Activated T-cell treated with anti-CD3 and anti-CD28 coated beads, Interleukin-2, amount 50 U/mL, for 4 hours (primary cell): ENCODE results near the gene PRTN3. TPM values are rescaled to one million over a fixed set of nuclear protein-coding genes. Genes with fewer than 3 reads are reported as not detected.

Source experiments
- ATAC-seq, 2 donors: fragments of 200-7000 bp; cut with Tn5 transposase; one replicate each; pipeline ENCODE4 v1.10.0; 2021
- DNase-seq: peaks from one replicate; pipeline ENCODE4 v3.0.0-alpha.2; 2020
- H3K27me3 Mint-ChIP-seq: one replicate; pipeline ENCODE4 v1.8.0; 2021; ENCODE audit warnings: low read depth, mixed read lengths
- H3K36me3 Mint-ChIP-seq: one replicate; pipeline ENCODE4 v1.8.0; 2022; ENCODE audit warnings: mixed read lengths; ENCODE audit not compliant: insufficient read depth
- H3K4me1 Mint-ChIP-seq: one replicate; pipeline ENCODE4 v1.8.0; 2021; ENCODE audit warnings: low read depth, mixed read lengths
- H3K4me3 Mint-ChIP-seq: one replicate; pipeline ENCODE4 v1.8.0; 2021; ENCODE audit warnings: mild to moderate bottlenecking, moderate library complexity, mixed read lengths
- H3K9me3 Mint-ChIP-seq: one replicate; pipeline ENCODE4 v1.8.0; 2021; ENCODE audit warnings: mixed read lengths
- total RNA-seq, 3 donors: library from RNA; stranded (reverse); gene quantifications; one replicate each; pipeline ENCODE4 v1.2.1, GENCODE V29; 2021

PRTN3 gene
- total RNA-seq, 3 donors from 2014 or later = not detected

DNA sequence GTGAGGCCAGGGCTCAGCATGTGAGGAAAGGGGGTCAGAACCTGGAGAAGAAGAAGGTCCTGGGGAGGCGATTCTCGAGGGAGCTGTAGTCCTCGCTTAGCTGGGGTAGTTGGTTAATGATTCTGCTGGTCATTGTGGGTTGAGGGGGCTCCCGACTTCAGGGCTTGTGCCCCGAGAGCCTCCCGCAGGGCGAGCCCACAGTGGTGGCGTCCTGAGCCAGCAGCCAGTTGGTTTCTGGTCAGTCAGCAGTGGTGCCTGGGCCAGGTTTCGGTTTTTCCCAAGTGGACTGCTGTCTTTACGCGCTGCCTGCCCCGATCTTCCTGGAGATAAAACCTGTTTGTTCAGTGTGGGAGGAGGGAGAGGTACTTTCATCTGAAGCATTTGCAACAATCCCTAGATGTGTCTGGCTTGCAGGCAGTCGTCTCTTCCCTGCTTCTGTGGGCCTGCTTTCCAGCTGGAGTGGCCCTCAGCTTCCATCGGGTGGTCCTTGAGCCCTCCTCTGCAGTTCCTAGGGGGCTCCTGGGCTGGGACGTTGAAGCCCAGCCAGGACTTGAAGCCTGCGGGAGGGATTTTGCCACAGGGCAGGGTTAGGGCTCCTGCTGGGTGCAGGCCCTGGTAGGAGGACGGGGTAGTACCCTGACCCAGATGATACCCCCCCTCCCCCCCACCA lies 40.3 kb upstream of the PRTN3 start:
- no peak for ATAC-seq
- no peaks in the 10 kb centered on the region for H3K27me3 Mint-ChIP-seq
- peaks cover 47% of the 10 kb centered on the region for H3K4me1 Mint-ChIP-seq
- DNase-seq = no peak
- peak overlapping the region; percentile 90 for H3K4me3 Mint-ChIP-seq
- no peaks in the 10 kb centered on the region for H3K9me3 Mint-ChIP-seq
- peaks cover 40% of the 10 kb centered on the region for H3K36me3 Mint-ChIP-seq

DNA sequence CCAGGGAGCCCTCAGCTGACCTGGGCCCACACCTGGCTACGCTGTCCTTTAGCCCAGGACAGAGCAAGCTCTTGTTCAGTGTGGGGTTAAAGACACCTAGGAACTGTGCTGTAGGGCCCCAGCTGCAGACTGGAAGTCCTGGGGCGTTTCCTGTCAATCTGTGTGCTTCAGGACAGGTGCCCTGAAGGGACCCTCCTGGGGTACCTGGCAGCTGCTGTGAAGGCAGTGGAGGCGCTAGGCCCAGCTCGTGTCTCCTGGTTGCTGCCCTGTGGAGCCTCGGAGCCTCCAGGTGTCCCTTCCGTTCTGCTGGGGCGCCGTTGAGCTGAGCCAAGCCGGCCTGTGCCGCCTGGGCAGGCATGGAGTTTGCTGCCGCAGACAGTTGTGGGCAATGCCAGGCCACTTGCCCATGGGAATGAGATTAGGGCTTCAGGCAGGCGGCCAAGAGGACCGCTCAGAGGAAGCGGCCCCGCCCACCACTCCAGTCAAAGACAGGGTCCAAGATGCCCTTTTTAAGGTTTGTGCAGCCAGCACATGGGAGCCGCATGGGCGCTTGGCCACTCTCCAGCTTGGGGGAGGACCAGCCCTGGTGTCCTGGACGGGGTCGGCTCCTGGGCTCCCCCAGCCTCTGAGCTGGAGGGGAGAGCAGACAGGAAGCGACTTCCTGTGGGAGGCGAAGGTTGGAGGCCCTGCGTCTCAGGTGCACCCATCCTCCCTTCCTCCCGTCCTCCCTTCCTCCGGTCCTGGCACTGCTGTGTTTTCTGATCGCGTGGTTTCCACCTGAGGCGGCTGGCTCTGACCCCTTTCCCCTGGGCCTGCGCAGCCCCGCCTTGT lies 39.6 kb upstream of the PRTN3 start:
- Mint-ChIP-seq H3K27me3 (no peaks in the 10 kb centered on the region), H3K4me3 (peak overlapping the region; percentile 90), H3K9me3 (no peaks in the 10 kb centered on the region), H3K4me1 (peaks cover 47% of the 10 kb centered on the region), H3K36me3 (peaks cover 40% of the 10 kb centered on the region)
- ATAC-seq = no peak
- DNase-seq = no peak

DNA sequence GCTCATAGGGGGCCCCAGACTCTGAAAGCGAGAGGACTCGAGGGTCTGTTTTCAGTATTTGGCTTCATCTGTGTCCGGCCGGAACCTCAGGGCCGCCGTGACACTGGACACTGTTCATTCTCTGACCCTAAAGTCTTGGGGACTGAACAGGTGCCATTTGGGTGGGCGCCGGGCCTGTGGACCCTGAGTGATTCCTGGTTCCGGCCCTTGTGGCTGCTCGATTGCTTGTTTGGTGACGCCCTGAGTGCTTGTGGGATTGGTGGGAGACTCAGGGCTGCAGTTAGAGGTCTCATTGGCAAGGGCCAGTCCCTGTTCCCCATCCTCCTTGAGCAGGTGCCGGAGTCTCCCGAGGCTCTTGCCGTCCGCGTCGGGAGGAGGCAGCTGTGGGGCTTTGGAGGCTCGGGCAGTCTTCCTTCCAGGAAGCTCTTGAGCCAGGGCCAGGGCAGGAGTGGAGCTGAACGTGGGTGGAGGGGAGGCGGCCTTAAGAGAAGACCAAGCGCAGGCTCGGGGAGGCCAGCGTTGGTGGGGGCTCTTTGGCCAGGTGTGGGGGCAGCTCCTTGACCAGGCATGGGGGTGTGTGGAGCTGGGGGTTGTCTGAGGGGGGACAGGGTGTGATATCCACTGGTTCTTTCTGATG lies 38.8 kb upstream of the PRTN3 start:
- Mint-ChIP-seq H3K27me3 (no peaks in the 10 kb centered on the region), H3K9me3 (no peaks in the 10 kb centered on the region), H3K4me3 (peak overlapping the region; percentile 90), H3K36me3 (peaks cover 42% of the 10 kb centered on the region), H3K4me1 (peaks cover 44% of the 10 kb centered on the region)
- no peak for ATAC-seq
- DNase-seq = no peak

DNA sequence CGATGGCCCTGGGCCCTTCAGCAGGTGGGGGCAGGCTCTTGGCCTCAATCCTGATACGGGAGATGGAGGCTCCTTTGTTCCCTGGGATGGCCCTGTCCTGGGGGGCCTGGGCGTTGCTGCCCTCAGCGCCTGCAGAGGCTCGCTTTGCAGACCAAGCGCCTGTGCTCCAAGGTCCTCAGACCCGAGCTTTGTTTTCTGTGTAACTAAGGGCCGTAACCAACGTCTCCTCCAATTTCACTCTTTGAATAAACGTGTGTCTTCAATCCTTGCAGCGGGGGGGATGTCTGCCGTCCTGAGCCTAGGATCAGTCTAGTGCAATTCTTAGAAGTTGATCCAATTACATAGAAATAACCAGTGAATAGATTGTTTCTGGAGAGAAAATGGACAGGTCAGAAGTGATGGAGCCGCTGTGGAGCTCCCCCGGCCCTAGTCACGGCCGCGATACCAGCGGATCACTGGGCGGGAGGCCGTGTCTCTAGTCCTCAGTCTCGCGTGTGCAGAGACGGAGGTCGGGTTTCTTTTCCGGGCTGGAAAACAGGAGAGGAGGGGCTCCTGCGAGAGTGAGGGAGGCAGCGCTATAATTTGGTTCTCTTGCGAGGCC lies 38.2 kb upstream of the PRTN3 start:
- ATAC-seq (no peak), DNase-seq (no peak)
- Mint-ChIP-seq H3K9me3 (no peaks in the 10 kb centered on the region), H3K36me3 (peaks cover 48% of the 10 kb centered on the region), H3K27me3 (no peaks in the 10 kb centered on the region), H3K4me3 (peak overlapping the region; percentile 90), H3K4me1 (peaks cover 47% of the 10 kb centered on the region)

DNA sequence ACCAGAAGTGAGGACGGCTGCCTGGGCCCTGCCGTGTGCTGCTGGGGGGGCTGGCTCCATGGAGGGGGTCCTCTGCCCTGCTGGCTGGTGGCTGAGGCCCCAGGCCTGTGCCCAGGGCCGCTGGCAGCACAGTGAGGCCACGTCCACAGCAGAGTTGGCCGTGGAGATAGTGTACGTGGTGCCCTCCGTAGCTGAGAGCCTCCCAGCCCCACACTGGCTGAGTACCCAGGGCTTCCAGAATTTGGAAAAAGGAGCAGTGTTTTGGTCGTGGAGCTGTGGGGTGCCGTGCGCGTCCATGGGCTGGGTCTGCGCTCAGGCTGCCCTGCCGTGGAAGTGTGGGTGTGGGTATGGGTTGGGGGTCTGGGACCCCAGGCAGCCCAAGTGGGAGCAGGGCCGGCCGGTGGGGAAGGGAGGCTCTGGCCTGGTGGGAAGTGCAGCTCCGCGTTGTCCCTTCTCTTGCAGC lies 37.7 kb upstream of the PRTN3 start:
- H3K27me3 Mint-ChIP-seq = no peaks in the 10 kb centered on the region
- ATAC-seq (no peak), DNase-seq (no peak)
- peak overlapping the region; percentile 90 for H3K4me3 Mint-ChIP-seq
- H3K9me3 Mint-ChIP-seq = no peaks in the 10 kb centered on the region
- peaks cover 53% of the 10 kb centered on the region for H3K36me3 Mint-ChIP-seq
- H3K4me1 Mint-ChIP-seq = peaks cover 50% of the 10 kb centered on the region

DNA sequence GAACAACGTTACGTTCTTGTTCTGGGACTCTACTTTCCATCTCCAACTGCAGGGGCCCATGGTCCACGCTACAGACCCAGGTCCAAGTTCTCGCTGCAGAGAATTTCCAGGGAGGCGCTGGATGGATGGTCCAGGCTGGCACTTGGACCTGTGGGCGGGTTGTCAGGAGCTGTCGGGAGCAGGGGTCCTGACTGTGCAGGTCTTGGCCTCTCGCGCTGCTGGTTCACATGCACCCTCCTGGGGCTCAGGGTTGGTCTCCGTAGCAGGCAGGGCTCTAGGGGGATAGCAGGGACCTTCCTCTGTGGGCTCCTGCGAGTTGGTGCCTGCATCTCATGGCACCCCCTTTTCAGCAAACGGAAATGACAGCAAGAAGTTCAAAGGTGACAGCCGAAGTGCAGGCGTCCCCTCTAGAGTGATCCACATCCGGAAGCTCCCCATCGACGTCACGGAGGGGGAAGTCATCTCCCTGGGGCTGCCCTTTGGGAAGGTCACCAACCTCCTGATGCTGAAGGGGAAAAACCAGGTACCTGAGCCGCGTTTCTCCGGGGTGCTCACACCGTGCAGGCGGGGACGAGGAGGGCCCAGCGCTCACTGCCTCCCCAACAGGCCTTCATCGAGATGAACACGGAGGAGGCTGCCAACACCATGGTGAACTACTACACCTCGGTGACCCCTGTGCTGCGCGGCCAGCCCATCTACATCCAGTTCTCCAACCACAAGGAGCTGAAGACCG lies 36.9 kb upstream of the PRTN3 start:
- Mint-ChIP-seq H3K27me3 (no peaks in the 10 kb centered on the region), H3K4me3 (peak overlapping the region; percentile 37), H3K9me3 (no peaks in the 10 kb centered on the region), H3K36me3 (peaks cover 52% of the 10 kb centered on the region), H3K4me1 (peaks cover 50% of the 10 kb centered on the region)
- DNase-seq = no peak
- ATAC-seq = no peak

DNA sequence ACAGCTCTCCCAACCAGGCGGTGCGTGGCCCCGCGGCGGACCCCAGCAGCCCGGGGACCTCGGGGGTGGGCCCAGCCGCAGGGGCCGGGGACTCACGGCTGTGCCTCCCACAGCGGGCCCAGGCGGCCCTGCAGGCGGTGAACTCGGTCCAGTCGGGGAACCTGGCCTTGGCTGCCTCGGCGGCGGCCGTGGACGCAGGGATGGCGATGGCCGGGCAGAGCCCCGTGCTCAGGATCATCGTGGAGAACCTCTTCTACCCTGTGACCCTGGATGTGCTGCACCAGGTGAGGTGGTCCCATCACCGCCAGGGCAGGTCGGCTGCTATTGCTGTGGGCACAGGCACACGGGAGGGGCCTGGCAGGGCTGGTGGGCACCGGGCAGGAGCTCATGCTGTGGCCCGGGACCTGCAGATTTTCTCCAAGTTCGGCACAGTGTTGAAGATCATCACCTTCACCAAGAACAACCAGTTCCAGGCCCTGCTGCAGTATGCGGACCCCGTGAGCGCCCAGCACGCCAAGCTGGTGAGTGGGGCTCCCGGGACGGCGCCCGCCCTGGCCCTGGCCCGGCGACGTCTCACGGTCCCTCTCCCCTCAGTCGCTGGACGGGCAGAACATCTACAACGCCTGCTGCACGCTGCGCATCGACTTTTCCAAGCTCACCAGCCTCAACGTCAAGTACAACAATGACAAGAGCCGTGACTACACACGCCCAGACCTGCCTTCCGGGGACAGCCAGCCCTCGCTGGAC lies 36.2 kb upstream of the PRTN3 start:
- H3K4me3 Mint-ChIP-seq = peak overlapping the region; percentile 35

DNA sequence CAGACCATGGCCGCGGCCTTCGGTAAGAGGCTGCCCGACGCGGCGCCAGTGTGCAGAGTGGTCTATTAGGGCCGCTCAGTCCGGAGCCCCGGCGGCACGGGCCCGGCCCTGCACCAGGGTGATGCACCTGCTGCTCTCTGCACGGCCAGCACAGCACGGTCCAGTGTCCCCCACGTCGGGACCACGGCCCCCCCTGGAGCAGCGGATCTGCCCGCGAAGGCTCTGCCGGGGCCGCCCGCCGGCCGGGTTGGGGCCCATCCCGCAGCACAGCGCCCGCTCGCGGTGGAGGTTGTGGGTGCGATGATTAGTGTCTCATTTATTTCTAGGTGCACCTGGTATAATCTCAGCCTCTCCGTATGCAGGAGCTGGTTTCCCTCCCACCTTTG lies 35.6 kb upstream of the PRTN3 start:
- DNase-seq = no peak
- Mint-ChIP-seq H3K4me3 (no peak overlapping the region), H3K9me3 (no peaks in the 10 kb centered on the region), H3K27me3 (no peaks in the 10 kb centered on the region), H3K4me1 (peaks cover 40% of the 10 kb centered on the region), H3K36me3 (peaks cover 40% of the 10 kb centered on the region)
- ATAC-seq = no peak

More for the DNA sequence above, 36.2 kb upstream of the PRTN3 start:
- H3K4me1 Mint-ChIP-seq = peaks cover 46% of the 10 kb centered on the region
- DNase-seq (no peak), ATAC-seq (no peak)
- H3K36me3 Mint-ChIP-seq = peaks cover 45% of the 10 kb centered on the region
- H3K27me3 Mint-ChIP-seq = no peaks in the 10 kb centered on the region
- no peaks in the 10 kb centered on the region for H3K9me3 Mint-ChIP-seq

DNA sequence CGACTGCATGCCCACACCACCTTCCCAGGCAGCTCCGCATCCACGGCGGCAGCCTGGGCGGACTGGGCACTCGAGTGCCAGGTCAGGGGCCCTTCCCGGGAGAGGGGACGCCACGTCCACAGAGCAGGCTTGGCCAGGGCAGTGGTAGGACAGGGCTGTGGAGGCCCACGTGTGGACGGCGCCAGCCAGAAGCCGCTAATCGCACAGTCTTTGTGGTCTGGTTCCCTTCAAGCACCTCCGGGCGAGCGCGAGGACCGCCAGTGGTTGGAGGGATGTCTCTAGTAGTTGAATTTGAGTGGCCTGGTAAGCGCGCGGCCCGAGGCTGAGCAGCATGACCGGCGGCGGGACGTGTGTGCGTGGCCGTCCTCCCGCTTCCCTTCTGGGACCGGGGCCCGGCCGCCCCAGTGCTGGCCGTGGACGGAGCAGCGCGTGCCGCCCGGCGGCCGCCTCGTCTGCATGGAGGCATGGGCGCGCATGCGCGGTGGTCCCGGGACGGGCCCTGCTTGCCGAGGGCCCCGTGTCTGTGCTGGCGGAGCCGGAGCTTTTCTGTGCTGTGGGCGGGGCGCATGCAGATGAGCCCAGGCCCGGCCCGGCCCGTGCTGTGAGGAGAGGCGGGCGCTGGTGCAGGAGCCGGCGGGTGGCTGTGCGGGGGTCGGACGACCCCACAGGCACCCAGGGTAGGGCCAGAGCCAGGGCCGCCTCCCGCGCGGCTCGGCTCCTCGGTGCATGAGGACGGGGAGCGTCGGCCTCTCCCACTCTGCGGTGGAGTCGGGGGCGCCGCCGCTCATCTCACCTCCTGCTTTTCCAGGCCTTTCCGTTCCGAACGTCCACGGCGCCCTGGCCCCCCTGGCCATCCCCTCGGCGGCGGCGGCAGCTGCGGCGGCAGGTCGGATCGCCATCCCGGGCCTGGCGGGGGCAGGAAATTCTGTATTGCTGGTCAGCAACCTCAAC lies 34.9 kb upstream of the PRTN3 start:
- Mint-ChIP-seq H3K36me3 (peaks cover 37% of the 10 kb centered on the region), H3K4me1 (peaks cover 34% of the 10 kb centered on the region), H3K4me3 (no peak overlapping the region), H3K27me3 (no peaks in the 10 kb centered on the region), H3K9me3 (no peaks in the 10 kb centered on the region)
- no peak for DNase-seq
- ATAC-seq = peak in 1 of 2 donors; percentile 5

DNA sequence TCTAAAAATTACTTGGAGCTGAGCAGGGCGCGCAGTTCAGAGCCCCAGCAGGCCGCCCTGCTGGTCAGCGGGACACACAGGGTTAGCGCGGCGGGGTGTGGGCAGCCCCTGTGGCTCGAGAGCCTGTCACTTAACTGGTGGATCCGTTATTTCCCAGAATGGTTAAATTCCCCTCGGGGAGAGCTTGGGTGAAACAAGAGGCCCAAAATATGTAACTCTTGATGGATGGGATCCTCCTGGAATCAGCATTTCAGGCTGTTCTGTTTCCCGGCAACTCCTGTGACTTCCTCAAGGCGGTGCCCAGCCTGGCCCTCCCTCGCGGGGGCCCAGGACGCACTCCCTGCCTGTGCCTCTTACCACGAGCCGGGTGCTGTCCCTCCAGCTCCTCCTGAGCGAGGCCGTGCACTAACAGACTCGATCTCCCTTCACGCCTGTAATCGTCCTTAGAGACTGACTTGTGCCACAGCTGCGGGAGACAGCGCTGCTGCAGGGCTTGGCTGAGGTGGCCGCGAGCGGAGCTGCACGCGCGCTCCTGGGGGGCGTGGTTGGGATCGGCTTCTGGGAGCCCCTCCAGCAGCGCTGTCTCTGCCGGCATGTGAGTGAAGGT lies 33.9 kb upstream of the PRTN3 start:
- Mint-ChIP-seq H3K36me3 (peaks cover 40% of the 10 kb centered on the region), H3K4me3 (no peak overlapping the region), H3K4me1 (peaks cover 26% of the 10 kb centered on the region), H3K9me3 (no peaks in the 10 kb centered on the region), H3K27me3 (no peaks in the 10 kb centered on the region)
- no peak for ATAC-seq
- DNase-seq = no peak

DNA sequence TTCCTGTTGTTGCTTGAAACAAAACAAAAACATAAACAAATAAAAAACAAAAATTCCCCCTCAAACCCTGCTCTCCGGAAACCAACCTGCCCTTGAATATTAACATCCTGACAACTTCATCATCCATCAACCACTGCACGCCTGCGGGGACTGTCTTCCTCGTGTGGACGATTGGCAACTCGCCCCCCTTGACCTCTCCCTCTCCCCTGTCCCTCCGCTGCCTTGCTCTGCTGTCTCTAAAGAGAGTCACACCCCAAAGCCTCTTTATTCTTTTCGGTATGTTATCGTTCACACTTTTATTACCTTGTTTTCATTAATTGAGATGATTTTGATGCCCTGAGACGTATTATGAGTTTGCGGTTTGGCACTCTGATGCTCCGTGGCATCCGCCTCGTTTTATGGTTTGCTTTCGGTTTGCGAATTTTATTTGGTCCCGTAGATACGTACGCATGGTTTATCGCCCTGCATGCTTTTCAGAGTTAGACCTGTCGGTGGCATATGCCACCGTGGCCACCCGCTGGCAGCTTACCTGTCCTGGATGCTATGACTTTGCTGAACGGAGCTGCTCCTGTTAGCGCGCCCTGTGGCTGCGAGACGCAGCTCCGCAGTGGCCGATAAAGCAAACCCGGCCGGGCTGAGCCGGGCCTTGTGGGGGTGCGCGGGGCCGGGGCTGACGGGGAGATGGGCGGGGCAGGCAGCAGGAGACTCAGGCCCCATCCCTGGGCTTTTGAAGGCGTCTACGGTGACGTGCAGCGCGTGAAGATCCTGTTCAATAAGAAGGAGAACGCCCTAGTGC lies 33.0 kb upstream of the PRTN3 start:
- no peak overlapping the region for H3K4me3 Mint-ChIP-seq
- peaks cover 17% of the 10 kb centered on the region for H3K4me1 Mint-ChIP-seq
- H3K36me3 Mint-ChIP-seq = peaks cover 36% of the 10 kb centered on the region
- H3K27me3 Mint-ChIP-seq = no peaks in the 10 kb centered on the region
- H3K9me3 Mint-ChIP-seq = no peaks in the 10 kb centered on the region
- no peak for DNase-seq
- no peak for ATAC-seq

DNA sequence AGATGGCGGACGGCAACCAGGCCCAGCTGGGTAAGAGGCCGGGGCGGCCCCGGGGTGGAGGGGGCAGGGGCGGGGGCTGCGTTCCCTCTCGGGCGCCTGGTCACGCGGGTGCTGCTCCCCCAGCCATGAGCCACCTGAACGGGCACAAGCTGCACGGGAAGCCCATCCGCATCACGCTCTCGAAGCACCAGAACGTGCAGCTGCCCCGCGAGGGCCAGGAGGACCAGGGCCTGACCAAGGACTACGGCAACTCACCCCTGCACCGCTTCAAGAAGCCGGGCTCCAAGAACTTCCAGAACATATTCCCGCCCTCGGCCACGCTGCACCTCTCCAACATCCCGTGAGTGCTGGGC lies 32.4 kb upstream of the PRTN3 start:
- Mint-ChIP-seq H3K27me3 (no peaks in the 10 kb centered on the region), H3K9me3 (no peaks in the 10 kb centered on the region), H3K36me3 (peaks cover 33% of the 10 kb centered on the region), H3K4me1 (peaks cover 11% of the 10 kb centered on the region), H3K4me3 (no peak overlapping the region)
- ATAC-seq (no peak), DNase-seq (no peak)
